KOPT-K1 (cell line): ENCODE results near the gene DRD4.

Experiments
- H3K27ac ChIP-seq: fragments of 200-600 bp; sonication (generic); 2 replicates; pipeline ENCODE4 v1.5.1; 2016; ENCODE audit warnings: antibody characterized with exemption, mild to moderate bottlenecking, low read depth, low read length; ENCODE audit not compliant: poor library complexity, severe bottlenecking
- H3K36me3 ChIP-seq: fragments of 200-600 bp; sonication (generic); 2 replicates; pipeline ENCODE4 v1.5.1; 2017; ENCODE audit warnings: antibody characterized with exemption, mild to moderate bottlenecking, low read length, moderate library complexity; ENCODE audit not compliant: insufficient read depth
- H3K9me3 ChIP-seq: fragments of 200-600 bp; sonication (generic); 2 replicates; pipeline ENCODE4 v1.5.1; 2017; ENCODE audit warnings: antibody characterized with exemption, low read length, mild to moderate bottlenecking; ENCODE audit not compliant: insufficient read depth, poor library complexity, severe bottlenecking

Gene DRD4

GRCh38 chr11:636511-637332 is at the start of gene DRD4:
DRD4 (plus strand) TSS chr11:637269; CDS start chr11:637305, 36 bp downstream.
- peaks cover 17% of the 10 kb centered on the region for H3K36me3 ChIP-seq
- no peaks in the 10 kb centered on the region for H3K9me3 ChIP-seq
- no peak within 1 kb of the TSS for H3K27ac ChIP-seq

GRCh38 chr11:587546-587945 is 49.5 kb upstream of the DRD4 start:
- no peaks in the 10 kb centered on the region for H3K9me3 ChIP-seq
- H3K36me3 ChIP-seq = peaks cover 96% of the 10 kb centered on the region

GRCh38 chr11:587978-588380 is 49.1 kb upstream of the DRD4 start:
- H3K9me3 ChIP-seq = no peaks in the 10 kb centered on the region
- peaks cover 97% of the 10 kb centered on the region for H3K36me3 ChIP-seq
- no peak overlapping the region for H3K27ac ChIP-seq

More at GRCh38 chr11:587546-587945, 49.5 kb upstream of the DRD4 start:
- no peak overlapping the region for H3K27ac ChIP-seq

GRCh38 chr11:589798-590197 is 47.3 kb upstream of the DRD4 start:
- Histone ChIP-seq H3K36me3 (peaks cover 97% of the 10 kb centered on the region), H3K27ac (no peak overlapping the region), H3K9me3 (no peaks in the 10 kb centered on the region)

- H3K27ac ChIP-seq = no peak overlapping the region
- peaks cover 99% of the 10 kb centered on the region for H3K36me3 ChIP-seq
These were observed 46.1 kb upstream of the DRD4 start for GRCh38 chr11:590997-591396.

GRCh38 chr11:592501-592900 is 44.6 kb upstream of the DRD4 start:
- Histone ChIP-seq H3K27ac (no peak overlapping the region), H3K36me3 (peaks cover 99% of the 10 kb centered on the region), H3K9me3 (no peaks in the 10 kb centered on the region)

More at GRCh38 chr11:590997-591396, 46.1 kb upstream of the DRD4 start:
- H3K9me3 ChIP-seq = no peaks in the 10 kb centered on the region

- H3K27ac ChIP-seq = no peak overlapping the region
- peaks cover 99% of the 10 kb centered on the region for H3K36me3 ChIP-seq
- no peaks in the 10 kb centered on the region for H3K9me3 ChIP-seq
These were observed 44.2 kb upstream of the DRD4 start for GRCh38 chr11:592918-593317.

GRCh38 chr11:593347-593746 is 43.7 kb upstream of the DRD4 start:
- H3K36me3 ChIP-seq = peaks cover 99% of the 10 kb centered on the region
- no peak overlapping the region for H3K27ac ChIP-seq
- H3K9me3 ChIP-seq = no peaks in the 10 kb centered on the region

- Histone ChIP-seq H3K27ac (no peak overlapping the region), H3K36me3 (peaks cover 99% of the 10 kb centered on the region), H3K9me3 (no peaks in the 10 kb centered on the region)
These were observed 41.7 kb upstream of the DRD4 start for GRCh38 chr11:595400-595799.

GRCh38 chr11:596374-596773 is 40.7 kb upstream of the DRD4 start:
- peaks cover 99% of the 10 kb centered on the region for H3K36me3 ChIP-seq
- no peaks in the 10 kb centered on the region for H3K9me3 ChIP-seq
- no peak overlapping the region for H3K27ac ChIP-seq

- no peaks in the 10 kb centered on the region for H3K9me3 ChIP-seq
- no peak overlapping the region for H3K27ac ChIP-seq
- H3K36me3 ChIP-seq = peaks cover 99% of the 10 kb centered on the region
These were observed 39.8 kb upstream of the DRD4 start for GRCh38 chr11:597166-597725.

GRCh38 chr11:598005-598680 is 38.9 kb upstream of the DRD4 start:
- peaks cover 99% of the 10 kb centered on the region for H3K36me3 ChIP-seq
- H3K27ac ChIP-seq = no peak overlapping the region
- no peaks in the 10 kb centered on the region for H3K9me3 ChIP-seq

- peaks cover 99% of the 10 kb centered on the region for H3K36me3 ChIP-seq
- no peaks in the 10 kb centered on the region for H3K9me3 ChIP-seq
- no peak overlapping the region for H3K27ac ChIP-seq
These were observed 35.4 kb upstream of the DRD4 start for GRCh38 chr11:601573-602245.

- no peaks in the 10 kb centered on the region for H3K9me3 ChIP-seq
- H3K36me3 ChIP-seq = peaks cover 99% of the 10 kb centered on the region
- no peak overlapping the region for H3K27ac ChIP-seq
These were observed 33.9 kb upstream of the DRD4 start for GRCh38 chr11:603154-603553.
